Activated CD8-positive, alpha-beta T cell treated with anti-CD3 and anti-CD28 coated beads for 36 hours (primary cell): ENCODE measurements around the gene MCL1. TPM values are rescaled to one million over a fixed set of nuclear protein-coding genes. Genes with fewer than 3 reads are reported as not detected.

Experiments used
- ATAC-seq: fragments of 200-7000 bp; cut with Tn5 transposase; one replicate; pipeline ENCODE4 v1.10.0; 2021; ENCODE audit warnings: mild to moderate bottlenecking, moderate library complexity
- CTCF ChIA-PET: fragments of 350-600 bp; sonication (Branson Sonifier 250); formaldehyde crosslinking; loops from one replicate; lab custom pipeline; 2021; ENCODE audit warnings: antibody characterized with exemption; lab: Charles Lee
- POLR2A ChIA-PET: fragments of 350-600 bp; sonication (Branson Sonifier 250); formaldehyde crosslinking; loops from one replicate; lab custom pipeline; 2021; ENCODE audit warnings: antibody characterized with exemption; lab: Charles Lee
- DNase-seq: peaks from one replicate; pipeline ENCODE4 v3.0.0-alpha.2; 2020
- H3K27ac Mint-ChIP-seq: one replicate; pipeline ENCODE4 v1.8.0; 2021; ENCODE audit warnings: mild to moderate bottlenecking, mixed read lengths
- H3K27me3 Mint-ChIP-seq: one replicate; pipeline ENCODE4 v1.8.0; 2021; ENCODE audit warnings: mixed read lengths
- H3K36me3 Mint-ChIP-seq: one replicate; pipeline ENCODE4 v1.8.0; 2021; ENCODE audit warnings: low read depth, mixed read lengths
- H3K4me1 Mint-ChIP-seq: one replicate; pipeline ENCODE4 v1.8.0; 2021; ENCODE audit warnings: low read depth, mixed read lengths
- H3K4me3 Mint-ChIP-seq: one replicate; pipeline ENCODE4 v1.8.0; 2021; ENCODE audit warnings: mild to moderate bottlenecking, moderate library complexity, mixed read lengths
- H3K9me3 Mint-ChIP-seq: one replicate; pipeline ENCODE4 v1.8.0; 2021; ENCODE audit warnings: mixed read lengths
- CTCF ChIP-seq: fragments of 200-600 bp; IDR thresholded peaks from one replicate; pipeline ENCODE4 v1.8.0; 2022; ENCODE audit warnings: antibody characterized with exemption, mild to moderate bottlenecking
- intact Hi-C: fragments of 100-400 bp; cut with micrococcal nuclease; formaldehyde crosslinking; loops from one replicate; pipeline ENCODE4 v1.10.0; 2022
- total RNA-seq, 2 experiments: library from RNA; stranded (reverse); gene quantifications; one replicate each; pipeline ENCODE4 v1.2.3, GENCODE V29; 2021

The MCL1 gene
- total RNA-seq, 2 experiments from 2014 or later = 207 TPM

GRCh38 chr1:150537732-150538684 is 41.4 kb downstream of the MCL1 start:
- no peak for TF ChIP-seq CTCF
- no peak for ATAC-seq
- ChIA-PET CTCF (interaction anchor here (1.2 kb wide), 1 partner anchor 11 kb away, joined by 3 read pairs; the partner anchor contains the start of gene ADAMTSL4), POLR2A (no interaction called here)
- Mint-ChIP-seq H3K9me3 (no peaks in the 10 kb centered on the region), H3K4me3 (no peak overlapping the region), H3K36me3 (no peaks in the 10 kb centered on the region), H3K4me1 (no peaks in the 10 kb centered on the region), H3K27me3 (no peaks in the 10 kb centered on the region), H3K27ac (no peak overlapping the region)
- no peak for DNase-seq
- intact Hi-C loops = no loop called here

GRCh38 chr1:150536836-150537731 is 42.3 kb downstream of the MCL1 start:
- ATAC-seq (no peak), DNase-seq (no peak)
- intact Hi-C loops = no loop called here
- ChIA-PET POLR2A (interaction anchor here (0.7 to 0.8 kb wide), 2 partner anchors 11 to 21 kb away, joined by 3 read pairs; no protein-coding TSS in a partner anchor), CTCF (interaction anchor here (1.2 to 2.4 kb wide), 2 partner anchors 12 to 23 kb away, joined by 3 to 10 read pairs; partner anchors contain the start of gene ADAMTSL4)
- H3K27me3 Mint-ChIP-seq = no peaks in the 10 kb centered on the region
- H3K27ac Mint-ChIP-seq = no peak overlapping the region
- no peak overlapping the region for H3K4me3 Mint-ChIP-seq
- TF ChIP-seq CTCF = no peak
- H3K9me3 Mint-ChIP-seq = no peaks in the 10 kb centered on the region
- H3K4me1 Mint-ChIP-seq = no peaks in the 10 kb centered on the region
- no peaks in the 10 kb centered on the region for H3K36me3 Mint-ChIP-seq

- H3K27ac Mint-ChIP-seq = no peak overlapping the region
- no peaks in the 10 kb centered on the region for H3K36me3 Mint-ChIP-seq
- no peaks in the 10 kb centered on the region for H3K4me1 Mint-ChIP-seq
- no peak for TF ChIP-seq CTCF
- no peak overlapping the region for H3K4me3 Mint-ChIP-seq
- H3K9me3 Mint-ChIP-seq = no peaks in the 10 kb centered on the region
- no peaks in the 10 kb centered on the region for H3K27me3 Mint-ChIP-seq
- DNase-seq (no peak), ATAC-seq (no peak)
- POLR2A ChIA-PET = interaction anchor here (0.7 kb wide), 1 partner anchor 20 kb away, joined by 3 read pairs; no protein-coding TSS in a partner anchor
- intact Hi-C loops = no loop called here
- CTCF ChIA-PET = interaction anchor here (1.0 to 2.4 kb wide), 2 partner anchors 24 to 70 kb away, joined by 3 to 10 read pairs; no protein-coding TSS in a partner anchor
Observed at GRCh38 chr1:150535511-150536287, 43.7 kb downstream of the MCL1 start.

GRCh38 chr1:150534002-150534401 is 45.4 kb downstream of the MCL1 start:
- DNase-seq = no peak
- no peak for TF ChIP-seq CTCF
- POLR2A ChIA-PET = no interaction called here
- intact Hi-C loops = no loop called here
- Mint-ChIP-seq H3K4me3 (no peak overlapping the region), H3K27ac (no peak overlapping the region), H3K27me3 (no peaks in the 10 kb centered on the region), H3K36me3 (no peaks in the 10 kb centered on the region), H3K9me3 (no peaks in the 10 kb centered on the region), H3K4me1 (no peaks in the 10 kb centered on the region)
- no peak for ATAC-seq
- CTCF ChIA-PET = interaction anchor here (1.5 to 3.3 kb wide), 6 partner anchors 9 to 278 kb away, joined by 4 to 22 read pairs (median 10); partner anchors contain the start of gene CTSK
